DMS114 treated with DMSO at 0.1 percent for 48 hours (cell line): ENCODE measurements around the gene IGFALS.

ENCODE experiments used
- DNase-seq: peaks from one replicate; lab custom pipeline; 2025; ENCODE audit not compliant: unreplicated experiment; lab: John Stamatoyannopoulos, UW

Gene IGFALS

DNA sequence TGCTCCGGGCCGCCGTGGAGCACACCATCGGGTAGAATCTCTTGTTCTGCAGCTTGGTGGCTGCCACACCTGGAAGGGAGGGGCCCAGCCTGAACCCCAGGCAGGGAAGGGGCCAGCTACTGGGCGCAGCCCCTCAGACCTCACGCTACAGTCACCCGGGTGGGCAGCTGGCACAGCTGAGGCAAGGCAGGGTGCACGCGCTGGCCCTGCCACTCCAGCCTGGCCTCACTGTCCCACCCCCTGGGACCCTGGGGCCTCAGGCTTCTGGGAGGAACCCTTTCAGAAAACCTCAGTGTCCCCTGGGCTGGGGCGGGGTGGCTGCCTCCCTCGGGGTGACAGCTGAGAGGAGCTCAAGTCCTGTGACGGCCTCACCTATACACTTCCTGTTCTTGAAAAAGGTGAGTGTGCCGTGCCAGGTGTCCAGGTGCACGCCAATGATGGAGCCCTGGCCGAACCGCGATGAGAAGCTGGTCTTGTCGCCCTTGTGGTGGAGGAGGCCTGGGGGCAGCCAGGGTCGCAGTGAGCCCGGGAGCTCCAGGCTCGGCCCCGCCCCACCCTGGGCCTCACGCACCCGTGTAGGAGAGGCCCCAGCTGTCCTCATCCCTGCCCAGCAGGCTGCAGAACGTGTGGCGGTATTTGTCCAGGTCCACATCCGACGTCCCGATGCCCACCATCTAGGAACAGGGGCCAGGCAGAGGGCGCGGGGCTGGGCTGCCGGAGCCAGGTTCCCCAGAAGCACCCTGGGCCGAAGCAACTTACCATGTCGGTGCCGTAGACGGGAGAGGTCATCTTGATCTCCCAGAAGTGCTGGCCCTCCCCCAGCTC, 15.9 kb downstream of the IGFALS start:
- DNase-seq: no peak

DNA sequence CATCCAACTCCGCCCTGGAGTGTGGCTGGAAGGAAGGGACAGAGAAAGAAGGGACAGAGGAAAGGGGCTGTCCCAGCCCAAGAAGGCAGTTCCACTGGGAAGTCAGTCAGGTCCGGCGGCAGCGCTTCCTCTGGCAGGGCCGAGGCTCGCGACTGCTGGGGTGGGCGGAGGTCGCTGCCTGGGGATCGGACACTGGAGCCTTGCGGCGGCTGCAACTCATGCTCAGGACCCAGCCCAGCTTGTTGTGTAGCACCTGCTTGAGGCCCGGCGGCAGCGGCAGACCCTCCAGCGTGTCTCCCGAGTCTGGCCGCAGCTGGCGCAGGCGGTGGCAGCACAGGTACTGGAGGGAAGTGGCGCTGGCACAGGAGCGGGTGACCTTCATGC, 16.5 kb downstream of the IGFALS start:
- no peak for DNase-seq

GRCh38 chr16:1776672-1776955, 16.9 kb downstream of the IGFALS start:
- no peak for DNase-seq

DNA sequence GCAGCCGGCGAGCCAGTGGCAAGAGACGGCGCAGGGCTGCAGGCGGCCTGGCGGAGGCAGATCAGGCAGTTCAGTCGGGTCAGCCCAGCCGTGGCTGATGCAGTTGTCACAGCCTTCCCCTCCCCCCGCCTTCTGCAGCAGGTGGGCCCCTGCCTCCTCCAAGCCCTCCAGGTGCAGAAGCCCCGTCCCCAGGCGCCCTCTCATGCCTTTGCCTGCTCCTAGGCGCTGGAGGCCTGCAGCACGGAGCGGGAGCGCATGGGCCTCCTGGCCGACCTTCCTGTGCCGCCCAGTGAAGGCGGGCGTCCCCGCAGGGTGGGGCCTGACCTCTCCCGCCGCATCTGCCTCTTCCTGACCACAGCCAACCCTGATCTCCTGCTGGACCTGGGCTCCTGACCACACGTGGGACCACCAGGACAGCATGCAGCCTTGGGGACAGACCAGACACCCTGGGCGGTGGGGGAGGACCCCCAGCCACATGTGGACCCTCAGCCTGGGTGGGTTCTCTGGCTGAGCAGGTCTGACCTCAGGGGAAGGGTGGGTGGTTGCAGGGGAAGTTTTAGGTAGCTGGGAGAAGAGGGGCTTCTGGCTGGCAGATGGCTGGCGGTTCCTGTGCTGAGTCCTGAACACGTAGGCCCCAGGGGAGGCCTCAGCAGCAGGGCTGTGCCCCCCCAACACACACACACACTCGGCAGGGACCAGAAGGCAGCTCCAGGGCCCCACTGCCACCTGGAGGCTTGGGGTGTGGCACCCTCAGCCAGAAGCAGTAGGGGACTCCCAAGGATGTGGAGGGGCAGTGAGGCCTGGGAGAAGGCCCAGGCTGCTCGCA, 17.4 kb downstream of the IGFALS start:
- DNase-seq: no peak

DNA sequence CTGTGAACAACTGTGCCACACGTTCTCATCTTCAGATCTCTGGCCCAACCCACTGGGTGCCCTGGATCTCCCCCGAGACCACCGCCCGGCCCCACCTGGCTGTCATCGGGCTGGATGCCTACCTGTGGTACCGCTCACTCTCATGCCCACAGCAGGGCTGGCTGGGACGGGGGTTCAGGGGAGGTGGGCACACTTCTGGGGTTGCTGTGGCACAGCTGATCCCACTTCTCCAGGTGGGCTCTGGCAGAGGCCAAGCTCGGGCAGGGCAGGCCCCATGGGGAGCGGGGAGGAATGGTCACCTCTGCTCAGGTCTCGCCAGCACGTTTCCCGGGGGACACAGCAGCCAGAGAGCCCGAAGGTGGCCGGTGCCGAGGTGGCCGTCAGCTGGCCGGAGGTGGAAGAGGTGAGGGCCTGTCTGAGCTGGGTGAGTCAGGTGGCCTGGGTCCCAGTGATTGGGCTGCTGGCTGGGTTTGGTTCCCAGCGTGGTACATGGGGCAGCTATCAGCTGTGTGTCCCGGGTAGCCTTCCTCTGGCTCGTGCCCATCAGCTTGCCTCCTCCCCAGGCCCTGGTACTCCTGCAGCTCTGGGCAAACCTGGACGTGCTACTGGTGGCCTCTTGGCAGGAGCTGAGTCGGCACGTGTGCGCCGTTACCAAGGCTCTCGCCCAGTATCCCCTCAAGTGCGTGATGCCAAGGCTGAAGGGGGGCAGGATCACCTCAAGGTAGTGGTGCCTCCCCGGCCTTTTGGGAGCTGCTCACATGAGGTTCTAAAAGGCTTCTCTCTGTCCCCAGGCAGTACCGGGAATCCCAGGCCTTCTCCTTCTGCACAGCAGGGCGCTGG, 18.3 kb downstream of the IGFALS start:
- no peak for DNase-seq

DNA sequence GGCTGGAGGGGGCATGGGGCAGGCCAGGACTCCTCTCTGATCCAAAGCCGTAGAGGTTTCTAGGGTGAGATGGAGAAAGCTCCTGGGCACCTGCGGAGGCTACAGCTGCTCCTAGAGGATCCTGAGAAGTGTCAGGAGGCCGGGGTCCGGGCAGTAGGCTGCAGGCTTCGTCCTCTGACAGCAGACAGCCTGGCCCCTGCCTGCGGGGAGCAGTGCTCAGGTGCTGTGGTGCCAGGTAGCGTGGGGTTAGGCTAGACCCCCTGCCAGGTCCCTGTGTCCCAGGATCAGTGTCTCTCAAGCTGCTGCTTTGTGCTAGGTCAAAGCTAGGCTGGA, 19.1 kb downstream of the IGFALS start:
- DNase-seq: no peak

- DNase-seq: no peak
Observed at GRCh38 chr16:1773703-1774447, 19.6 kb downstream of the IGFALS start.

- DNase-seq: peak; percentile 36
Observed at GRCh38 chr16:1772908-1773702, 20.4 kb downstream of the IGFALS start, which contains the start of gene MRPS34. Gene MRPS34 (minus strand): TSS chr16:1773134. CDS start chr16:1773119, 15 bp downstream.

- no peak for DNase-seq
Observed at GRCh38 chr16:1772362-1772907, 21.1 kb downstream of the IGFALS start, which contains the start of gene EME2. Gene EME2 (plus strand): TSS chr16:1772810. CDS start chr16:1773228, 418 bp downstream.

- DNase-seq: no peak
Observed at GRCh38 chr16:1771864-1772361, 21.6 kb downstream of the IGFALS start.

- peak; percentile 23 for DNase-seq
Observed at GRCh38 chr16:1771188-1771863, 22.2 kb downstream of the IGFALS start, which contains the start of gene NME3. Gene NME3 (minus strand): TSS chr16:1771543. CDS start chr16:1771534, 9 bp downstream.

GRCh38 chr16:1770328-1771187, 22.9 kb downstream of the IGFALS start:
- DNase-seq: no peak

GRCh38 chr16:1769402-1770300, 23.9 kb downstream of the IGFALS start:
- no peak for DNase-seq

DNA sequence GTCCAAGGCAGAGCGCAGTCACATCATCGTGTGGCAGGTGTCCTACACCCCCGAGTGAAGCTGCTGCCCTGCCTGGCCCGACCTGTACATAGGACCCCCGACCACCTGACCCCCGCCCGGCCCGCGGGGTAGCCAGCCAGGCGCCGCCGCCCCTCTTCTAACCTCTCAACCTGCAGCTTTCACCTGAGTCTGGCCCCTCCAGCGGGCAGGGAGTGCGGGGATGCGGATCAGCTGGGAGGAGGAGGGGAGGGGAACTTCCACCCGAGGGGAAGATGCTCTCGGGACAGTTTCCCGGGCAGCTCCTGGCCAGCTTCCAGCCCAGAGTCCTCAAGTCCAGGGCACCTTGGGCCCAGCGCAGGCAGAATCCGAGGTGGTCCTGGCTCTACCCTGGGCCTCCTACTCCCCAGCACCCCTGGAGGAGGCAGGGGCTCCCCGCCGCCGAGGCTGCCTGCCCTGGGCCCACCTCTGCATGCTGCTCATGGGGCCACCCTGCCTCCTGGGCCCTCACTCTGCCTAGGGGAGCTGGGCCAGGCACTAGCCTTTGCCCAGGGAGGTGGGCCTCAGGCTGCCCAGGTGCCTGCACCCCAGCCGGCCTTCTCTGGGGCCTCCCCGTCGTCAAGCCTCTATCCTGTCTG, 24.6 kb downstream of the IGFALS start:
- DNase-seq: no peak

DNA sequence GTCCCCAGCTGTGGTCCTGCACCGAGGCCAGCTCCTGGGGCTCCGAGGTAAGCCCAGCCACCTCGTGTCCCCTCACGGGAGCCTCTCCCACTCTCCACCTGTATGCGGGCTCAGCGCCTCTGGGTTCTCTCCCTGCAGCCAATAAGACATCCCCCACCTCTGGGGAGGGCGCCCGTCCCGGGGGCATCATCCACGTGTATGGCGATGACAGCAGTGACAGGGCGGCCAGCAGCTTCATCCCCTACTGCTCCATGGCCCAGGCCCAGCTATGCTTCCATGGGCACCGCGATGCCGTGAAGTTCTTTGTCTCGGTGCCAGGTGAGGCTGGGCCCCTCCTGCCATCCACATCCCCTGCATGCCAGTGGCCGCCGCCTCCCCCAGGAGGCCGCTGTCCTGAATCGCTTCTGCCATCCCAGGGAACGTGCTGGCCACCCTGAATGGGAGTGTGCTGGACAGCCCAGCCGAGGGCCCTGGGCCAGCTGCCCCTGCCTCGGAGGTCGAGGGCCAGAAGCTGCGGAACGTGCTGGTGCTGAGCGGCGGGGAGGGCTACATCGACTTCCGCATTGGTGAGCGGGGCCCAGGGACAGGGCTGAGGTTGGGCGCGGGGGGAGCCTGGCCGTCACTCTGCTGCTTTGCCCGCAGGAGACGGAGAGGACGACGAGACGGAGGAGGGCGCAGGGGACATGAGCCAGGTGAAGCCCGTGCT, 25.3 kb downstream of the IGFALS start:
- DNase-seq: no peak
